ENCODE data around the gene NKX1-1. TPM values are rescaled to one million over a fixed set of nuclear protein-coding genes. Genes with fewer than 3 reads are reported as not detected.

The NKX1-1 gene
- total and polyA plus RNA-seq, 2 donors (not counting 1 experiment from before 2014, with no cell fraction given): not detected

GRCh38 chr4:1412376-1413203 lies 6.3 kb upstream of the NKX1-1 start:
- Histone ChIP-seq H2AFZ (ENCODE audit: low read length) (no peak overlapping the region), H3K27me3 (ENCODE audit: control insufficient read depth, insufficient read depth, low read length) (peaks cover 14% of the 10 kb centered on the region)

GRCh38 chr4:1411436-1412375 lies 5.5 kb upstream of the NKX1-1 start:
- TF ChIP-seq EZH2 (IDR thresholded peaks at IDR 0.05; ENCODE audit: low read length, missing control alignments) (no peak), CTCF (conservative IDR thresholded peaks at IDR 0.05 in 1 of 2, IDR thresholded peaks at IDR 0.05 in 1 of 2; ENCODE audit: low read depth in 1 of 2, low read length in 2 of 2) (no peak)
- Histone ChIP-seq H3K27ac (ENCODE audit: insufficient read depth, low read length) (no peak overlapping the region), H3K9me3 (ENCODE audit: control insufficient read depth, insufficient read depth, low read depth, low read length) (no peaks in the 10 kb centered on the region), H3K4me2 (ENCODE audit: extremely low read depth, insufficient read depth, low read length) (no peak overlapping the region), H3K4me1 (ENCODE audit: control insufficient read depth, extremely low read depth, insufficient read depth, low read length) (no peaks in the 10 kb centered on the region), H3K4me3 (replicated peaks in 1 of 4; ENCODE audit: control extremely low read depth in 1 of 4, insufficient read depth in 1 of 4, low read depth in 3 of 4, low read length in 4 of 4) (no peak overlapping the region), H3K27me3 (ENCODE audit: control insufficient read depth, insufficient read depth, low read length) (peaks cover 22% of the 10 kb centered on the region), H3K9ac (ENCODE audit: insufficient read depth, low read length) (no peak overlapping the region), H3K36me3 (ENCODE audit: control insufficient read depth, insufficient read depth, low read length) (no peaks in the 10 kb centered on the region), H3K79me2 (ENCODE audit: control insufficient read depth, insufficient read depth, low read length) (no peaks in the 10 kb centered on the region), H4K20me1 (ENCODE audit: control insufficient read depth, extremely low read depth, insufficient read depth, low read length) (no peaks in the 10 kb centered on the region), H2AFZ (ENCODE audit: low read length) (no peak overlapping the region)
- no peak for DNase-seq (ENCODE audit: low read depth in 2 of 2)

More at GRCh38 chr4:1412376-1413203, 6.3 kb upstream of the NKX1-1 start:
- H3K79me2 ChIP-seq (ENCODE audit: control insufficient read depth, insufficient read depth, low read length): no peaks in the 10 kb centered on the region
- H3K9me3 ChIP-seq (ENCODE audit: control insufficient read depth, insufficient read depth, low read depth, low read length): no peaks in the 10 kb centered on the region
- no peak overlapping the region for H3K4me3 ChIP-seq (replicated peaks in 1 of 4; ENCODE audit: control extremely low read depth in 1 of 4, insufficient read depth in 1 of 4, low read depth in 3 of 4, low read length in 4 of 4)
- no peaks in the 10 kb centered on the region for H4K20me1 ChIP-seq (ENCODE audit: control insufficient read depth, extremely low read depth, insufficient read depth, low read length)
- H3K4me2 ChIP-seq (ENCODE audit: extremely low read depth, insufficient read depth, low read length): no peak overlapping the region
- no peak overlapping the region for H3K9ac ChIP-seq (ENCODE audit: insufficient read depth, low read length)
- TF ChIP-seq EZH2 (IDR thresholded peaks at IDR 0.05; ENCODE audit: low read length, missing control alignments) (no peak), CTCF (conservative IDR thresholded peaks at IDR 0.05 in 1 of 2, IDR thresholded peaks at IDR 0.05 in 1 of 2; ENCODE audit: low read depth in 1 of 2, low read length in 2 of 2) (no peak)
- no peak for DNase-seq (ENCODE audit: low read depth in 2 of 2)
- H3K36me3 ChIP-seq (ENCODE audit: control insufficient read depth, insufficient read depth, low read length): no peaks in the 10 kb centered on the region
- no peak overlapping the region for H3K27ac ChIP-seq (ENCODE audit: insufficient read depth, low read length)
- no peaks in the 10 kb centered on the region for H3K4me1 ChIP-seq (ENCODE audit: control insufficient read depth, extremely low read depth, insufficient read depth, low read length)
